Panc1 (cell line): ENCODE measurements around the gene TOB1. TPM values are rescaled to one million over a fixed set of nuclear protein-coding genes. Genes with fewer than 3 reads are reported as not detected.

ENCODE experiments used
- ATAC-seq: fragments of 200-7000 bp; cut with Tn5 transposase; 2 replicates; pipeline ENCODE4 v1.9.1; 2020; ENCODE audit warnings: mild to moderate bottlenecking, moderate library complexity
- BruUV-seq: library from RNA; stranded (reverse); fragments of 400-500 nt; replicated peaks from 2 replicates; lab custom pipeline; 2021; lab: Mats Ljungman, UMichigan
- CTCF ChIA-PET: fragments of 300-600 bp; sonication (Branson Sonifier 250); formaldehyde crosslinking; loops from one replicate; lab custom pipeline; 2022; ENCODE audit warnings: antibody characterized with exemption; lab: Charles Lee
- POLR2A ChIA-PET: fragments of 300-600 bp; sonication (Branson Sonifier 250); formaldehyde crosslinking; loops from one replicate; lab custom pipeline; 2022; ENCODE audit warnings: antibody characterized with exemption; lab: Charles Lee
- DNase-seq: peaks from one replicate; pipeline ENCODE4 v3.0.0-alpha.2; 2010; ENCODE audit warnings: low read depth, low spot score
- H3K27ac ChIP-seq: 2 replicates; pipeline ENCODE4 v1.5.1; 2011; ENCODE audit warnings: mild to moderate bottlenecking, low read length, inconsistent platforms
- H3K27me3 ChIP-seq: fragments of 200-500 bp; sonication (Bioruptor generic); 2 replicates; pipeline ENCODE4 v1.6.0; 2014; ENCODE audit warnings: low read length, inconsistent platforms; ENCODE audit not compliant: control insufficient read depth, insufficient read depth
- H3K36me3 ChIP-seq: fragments of 200-500 bp; sonication (Bioruptor generic); 2 replicates; pipeline ENCODE4 v1.5.1; 2014; ENCODE audit warnings: inconsistent platforms, mild to moderate bottlenecking, low read length, moderate library complexity; ENCODE audit not compliant: control insufficient read depth, insufficient read depth
- H3K4me1 ChIP-seq: 2 replicates; pipeline ENCODE4 v1.5.1; 2011; ENCODE audit warnings: inconsistent platforms, mild to moderate bottlenecking, low read length, moderate library complexity; ENCODE audit not compliant: control insufficient read depth, insufficient read depth
- H3K4me3 ChIP-seq, 2 experiments: 2 replicates each; pipeline ENCODE4 v1.5.1; 2011 to 2012; ENCODE audit warnings: low read depth in 2 of 2, low read length in 2 of 2, mild to moderate bottlenecking in 2 of 2, inconsistent platforms in 1 of 2, moderate library complexity in 1 of 2
- H3K9me3 ChIP-seq: fragments of 200-500 bp; sonication (Bioruptor generic); 2 replicates; pipeline ENCODE4 v1.5.1; 2014; ENCODE audit warnings: low read depth, mild to moderate bottlenecking, inconsistent platforms, low read length, moderate library complexity; ENCODE audit not compliant: control insufficient read depth, insufficient read depth
- CTCF ChIP-seq: fragments of 450-650 bp; IDR thresholded peaks from 2 replicates; pipeline ENCODE4 v1.5.1; 2017; ENCODE audit warnings: mild to moderate bottlenecking
- POLR2AphosphoS5 ChIP-seq: IDR thresholded peaks from 2 replicates; pipeline ENCODE4 v1.6.1; 2012; ENCODE audit warnings: mild to moderate bottlenecking, low read depth, low read length, moderate library complexity
- REST ChIP-seq, 2 experiments: IDR thresholded peaks; 2 replicates each; pipeline ENCODE4 v1.6.1; 2011 to 2012; ENCODE audit warnings: low read depth in 2 of 2, control low read depth in 1 of 2, low read length in 1 of 2, mild to moderate bottlenecking in 1 of 2, moderate library complexity in 1 of 2; ENCODE audit not compliant: insufficient read depth in 1 of 2
- SIN3A ChIP-seq: IDR thresholded peaks from 2 replicates; pipeline ENCODE4 v1.6.1; 2012; ENCODE audit warnings: low read depth, mild to moderate bottlenecking, low read length, moderate library complexity, borderline replicate concordance; ENCODE audit not compliant: insufficient read depth
- TCF7L2 ChIP-seq: IDR thresholded peaks from 2 replicates; pipeline ENCODE4 v1.6.1; 2011; ENCODE audit warnings: mild to moderate bottlenecking, low read depth, low read length, inconsistent platforms
- in situ Hi-C: cut with HindIII; loops from 2 replicates; pipeline ENCODE4 v1.10.0; 2016; ENCODE audit warnings: low sequenced_read_pairs, low pct_unique_long_range_greater_than_20kb
- intact Hi-C: fragments of 100-400 bp; cut with micrococcal nuclease; formaldehyde crosslinking; loops from one replicate; pipeline ENCODE4 v1.10.0; 2022; ENCODE audit not compliant: unreplicated experiment
- total RNA-seq: library from RNA; stranded (reverse); gene quantifications from one replicate; pipeline ENCODE4 v1.2.1, GENCODE V29; 2021; ENCODE audit not compliant: unreplicated experiment

The TOB1 gene
- total RNA-seq, 1 experiment from 2014 or later = 117 TPM

GRCh38 chr17:50881182-50881581, 15.0 kb upstream of the TOB1 start:
- Histone ChIP-seq H3K4me3 (no peak overlapping the region), H3K27ac (no peak overlapping the region), H3K36me3 (no peaks in the 10 kb centered on the region), H3K27me3 (no peaks in the 10 kb centered on the region), H3K4me1 (peaks cover 5% of the 10 kb centered on the region; the same call in 1 of the 2 replicates), H3K9me3 (no peaks in the 10 kb centered on the region)
- ATAC-seq (no peak), DNase-seq (no peak)
- in situ Hi-C loops (no loop called here), intact Hi-C loops (no loop called here)
- BruUV-seq = no TSS peak
- POLR2A ChIA-PET = no interaction called here
- TF ChIP-seq SIN3A = no peak
- no peak for TF ChIP-seq REST (IDR thresholded peaks at IDR 0.05; ENCODE audit: insufficient read depth in 1 of 2, low read depth in 2 of 2, low read length in 1 of 2)
- TF ChIP-seq POLR2AphosphoS5 = no peak
- no peak for TF ChIP-seq CTCF
- no peak for TF ChIP-seq TCF7L2
- CTCF ChIA-PET = no interaction called here

GRCh38 chr17:50879086-50879485, 12.9 kb upstream of the TOB1 start:
- DNase-seq = no peak
- Histone ChIP-seq H3K9me3 (no peaks in the 10 kb centered on the region), H3K4me3 (no peak overlapping the region), H3K27ac (no peak overlapping the region), H3K4me1 (peaks cover under 1% of the 10 kb centered on the region), H3K36me3 (no peaks in the 10 kb centered on the region), H3K27me3 (no peaks in the 10 kb centered on the region)
- ChIA-PET POLR2A (interaction anchor here (0.7 kb wide), 1 partner anchor 113 kb away, joined by 3 read pairs; no protein-coding TSS in a partner anchor), CTCF (no interaction called here)
- in situ Hi-C loops (no loop called here), intact Hi-C loops (no loop called here)
- BruUV-seq = no TSS peak
- TF ChIP-seq SIN3A (no peak), POLR2AphosphoS5 (no peak), TCF7L2 (no peak), REST (IDR thresholded peaks at IDR 0.05; ENCODE audit: insufficient read depth in 1 of 2, low read depth in 2 of 2, low read length in 1 of 2) (no peak), CTCF (no peak)
- no peak for ATAC-seq
